ENCODE data around the gene SLC25A38.

Gene SLC25A38

GRCh38 chr3:39434574-39434973, 51.4 kb downstream of the SLC25A38 start:
- DNase-seq (ENCODE audit: low read depth), result no peak

- DNase-seq (ENCODE audit: low read depth), result no peak
Observed at GRCh38 chr3:39435006-39435748, 52.0 kb downstream of the SLC25A38 start.

GRCh38 chr3:39438880-39439279, 55.7 kb downstream of the SLC25A38 start:
- no peak for DNase-seq (ENCODE audit: low read depth)

- DNase-seq (ENCODE audit: low read depth), result no peak
Observed at GRCh38 chr3:39440316-39440715, 57.1 kb downstream of the SLC25A38 start.

GRCh38 chr3:39443530-39443929, 60.4 kb downstream of the SLC25A38 start:
- no peak for DNase-seq (ENCODE audit: low read depth)

- DNase-seq (ENCODE audit: low read depth), result no peak
Observed at GRCh38 chr3:39445927-39446326, 62.8 kb downstream of the SLC25A38 start.

GRCh38 chr3:39446444-39446843, 63.3 kb downstream of the SLC25A38 start:
- no peak for DNase-seq (ENCODE audit: low read depth)
